ENCODE measurements around the gene TBXAS1.

Gene TBXAS1

GRCh38 chr7:140069298-140069949 lies 240.4 kb downstream of the TBXAS1 start:
- DNase-seq (ENCODE audit: extremely low spot score): no peak
- CTCF ChIA-PET: no interaction called here
- POLR2A ChIA-PET: no interaction called here
- TF ChIP-seq TARDBP (IDR thresholded peaks at IDR 0.05) (no peak), SP1 (IDR thresholded peaks at IDR 0.05) (no peak), ZNF384 (IDR thresholded peaks at IDR 0.05) (no peak), ARNT (IDR thresholded peaks at IDR 0.05) (no peak), BHLHE40 (IDR thresholded peaks at IDR 0.05; ENCODE audit: borderline replicate concordance) (no peak), HDGF (IDR thresholded peaks at IDR 0.05; ENCODE audit: borderline replicate concordance) (no peak), L3MBTL2 (conservative IDR thresholded peaks at IDR 0.05) (no peak), NFRKB (IDR thresholded peaks at IDR 0.05) (no peak), CTBP1 (IDR thresholded peaks at IDR 0.05; ENCODE audit: borderline replicate concordance) (no peak), FOXA1 (IDR thresholded peaks at IDR 0.05) (no peak), ELF4 (IDR thresholded peaks at IDR 0.05) (no peak), LEF1 (IDR thresholded peaks at IDR 0.05; ENCODE audit: borderline replicate concordance) (no peak), FOXK2 (IDR thresholded peaks at IDR 0.05) (no peak), FOXM1 (IDR thresholded peaks at IDR 0.05; ENCODE audit: borderline replicate concordance) (no peak), PKNOX1 (IDR thresholded peaks at IDR 0.05) (no peak), SUZ12 (IDR thresholded peaks at IDR 0.05) (no peak)

All from HEK293T (cell line).